HG03064 (cell line): Measurements from ENCODE around the gene ARL14.
"Not testable (repeated sequence)": the region's sequence is repeated elsewhere in the genome, so short reads cannot be mapped to it uniquely, and the experiment has no call there.

ENCODE experiments used
- ATAC-seq: cut with Tn5 transposase; IDR thresholded peaks from one replicate; pipeline ENCODE4 v1.9.1; 2021; ENCODE audit warnings: low read depth; ENCODE audit not compliant: unreplicated experiment

ARL14 gene

DNA sequence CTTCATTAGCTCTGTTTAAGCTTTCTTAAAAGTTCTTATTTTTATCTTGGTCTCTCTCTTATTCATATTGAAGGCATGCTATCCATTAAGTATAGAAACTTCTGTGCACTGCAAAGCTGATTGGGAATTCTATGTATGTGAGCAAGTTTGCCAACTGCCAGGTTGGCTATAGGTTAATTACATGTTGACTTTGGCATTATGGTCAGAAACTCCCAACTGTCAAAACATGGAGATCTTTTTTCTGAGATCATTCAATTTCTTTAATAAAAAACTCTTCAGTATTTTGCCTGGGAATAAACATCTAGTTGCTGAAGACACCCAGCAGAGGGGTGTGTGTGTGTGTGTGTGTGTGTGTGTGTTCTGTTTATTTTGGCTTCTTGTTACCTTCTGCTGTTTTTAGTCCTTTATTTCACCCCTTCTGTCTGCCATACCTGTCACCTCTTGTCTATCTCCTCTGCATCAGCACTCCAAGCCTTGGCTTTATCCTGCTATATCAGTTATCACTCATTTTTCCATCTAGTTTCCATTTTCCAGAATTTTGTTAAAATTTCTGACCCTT is 1.3 kb upstream of the ARL14 start:
- ATAC-seq: no peak

DNA sequence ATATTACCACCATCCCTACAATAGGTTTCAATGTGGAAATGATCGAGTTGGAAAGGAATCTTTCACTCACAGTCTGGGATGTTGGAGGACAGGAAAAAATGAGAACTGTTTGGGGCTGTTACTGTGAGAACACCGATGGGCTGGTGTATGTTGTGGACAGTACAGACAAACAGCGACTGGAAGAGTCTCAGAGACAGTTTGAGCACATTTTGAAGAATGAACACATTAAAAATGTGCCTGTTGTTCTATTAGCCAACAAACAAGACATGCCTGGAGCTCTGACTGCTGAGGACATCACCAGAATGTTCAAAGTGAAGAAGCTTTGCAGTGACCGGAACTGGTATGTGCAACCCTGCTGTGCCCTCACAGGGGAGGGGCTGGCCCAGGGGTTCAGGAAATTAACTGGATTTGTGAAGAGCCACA is 510 bp downstream of the ARL14 start:
- ATAC-seq: no peak

- ATAC-seq: no peak
These were observed 1.4 kb downstream of the ARL14 start for GRCh38 chr3:160678292-160678842.

- ATAC-seq: no peak
These were observed 7.4 kb downstream of the ARL14 start for GRCh38 chr3:160684368-160684740.

- no peak for ATAC-seq
These were observed 8.3 kb downstream of the ARL14 start for GRCh38 chr3:160685144-160685766.

DNA sequence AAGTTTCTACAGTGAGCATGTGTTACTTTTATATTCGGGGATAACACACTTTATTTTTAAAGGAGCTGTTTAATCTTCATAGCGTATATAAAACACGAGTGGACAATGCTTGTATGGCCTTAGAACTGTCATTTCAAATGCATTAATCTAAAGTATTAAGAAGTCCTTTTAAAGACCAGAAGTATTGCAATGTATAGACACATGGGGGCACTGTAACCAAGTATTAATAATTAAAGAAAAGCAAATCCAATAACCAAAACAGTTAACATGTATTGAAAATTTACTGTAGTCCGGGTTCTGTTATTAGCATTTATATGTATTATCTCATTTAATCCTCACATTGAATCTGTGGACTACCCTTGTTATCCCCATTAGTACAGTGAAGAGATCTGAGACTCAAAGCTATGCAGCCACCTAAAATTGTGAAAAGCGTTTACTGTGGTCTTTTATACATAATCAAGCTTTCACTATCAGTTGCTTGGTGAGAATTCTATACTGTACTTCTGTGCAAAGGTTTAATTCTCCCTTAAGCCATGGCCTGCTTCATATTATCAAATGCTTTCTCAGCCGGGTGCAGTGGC is 10.1 kb downstream of the ARL14 start:
- ATAC-seq: no peak

DNA sequence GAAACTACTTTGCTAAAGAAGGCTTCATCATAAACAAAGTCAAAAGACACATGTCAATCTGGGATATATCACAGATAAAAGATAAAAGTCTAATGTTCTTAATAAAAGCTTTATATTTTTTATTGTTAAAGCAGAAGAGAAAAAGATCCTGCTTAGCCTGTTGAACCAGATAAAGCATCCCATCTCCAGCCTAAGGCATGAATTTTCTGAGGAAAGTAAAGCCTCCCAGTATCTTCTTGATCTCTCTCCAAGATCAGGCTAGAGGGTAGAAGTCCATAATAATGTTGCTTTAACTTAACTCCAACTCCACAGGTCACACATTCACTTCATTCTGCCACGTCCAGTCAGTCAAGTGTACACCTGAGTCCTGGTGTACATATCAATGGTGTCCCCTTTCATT is 14.2 kb downstream of the ARL14 start:
- no peak for ATAC-seq

DNA sequence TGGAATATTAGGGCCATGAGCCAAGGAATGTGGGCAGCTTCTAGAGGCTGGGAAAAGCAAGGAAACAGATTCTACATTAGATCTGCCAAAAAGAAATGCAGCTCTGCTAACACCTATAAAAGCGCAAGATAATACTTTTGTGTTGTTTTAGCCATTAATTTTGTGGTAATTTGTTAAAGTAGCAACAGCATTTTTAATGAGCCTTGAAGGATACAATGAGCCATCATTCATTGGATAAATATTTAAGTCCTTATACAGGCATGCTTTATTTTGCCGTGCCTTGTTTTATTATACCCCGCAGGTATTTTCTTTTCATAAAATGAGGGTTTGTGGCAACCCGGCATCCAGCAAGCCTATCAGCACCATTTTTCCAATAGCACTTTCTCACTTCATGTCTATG is 15.0 kb downstream of the ARL14 start:
- ATAC-seq: no peak

- ATAC-seq: no peak
These were observed 16.2 kb downstream of the ARL14 start for GRCh38 chr3:160693191-160693590.

DNA sequence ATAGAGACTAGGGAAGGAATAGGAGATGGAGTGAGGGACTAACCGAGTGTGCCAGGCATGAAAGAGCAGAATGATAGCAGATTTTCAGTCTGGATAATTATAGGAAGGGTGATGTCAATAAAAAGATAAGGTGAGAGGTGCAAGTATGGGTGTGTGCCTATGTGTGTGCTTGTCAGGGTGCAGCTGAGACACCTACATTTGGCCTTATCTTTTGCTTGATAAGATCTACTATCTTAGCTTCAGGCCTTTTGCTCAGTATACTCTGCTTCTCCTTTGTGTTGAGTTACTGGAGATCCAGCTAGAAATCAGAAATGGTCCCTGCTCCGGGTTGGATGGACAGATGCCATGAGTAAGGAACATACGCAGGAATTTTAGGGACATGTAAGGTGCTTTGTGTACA is 17.4 kb downstream of the ARL14 start:
- no peak for ATAC-seq

GRCh38 chr3:160695003-160695402 is 18.0 kb downstream of the ARL14 start:
- no peak for ATAC-seq

DNA sequence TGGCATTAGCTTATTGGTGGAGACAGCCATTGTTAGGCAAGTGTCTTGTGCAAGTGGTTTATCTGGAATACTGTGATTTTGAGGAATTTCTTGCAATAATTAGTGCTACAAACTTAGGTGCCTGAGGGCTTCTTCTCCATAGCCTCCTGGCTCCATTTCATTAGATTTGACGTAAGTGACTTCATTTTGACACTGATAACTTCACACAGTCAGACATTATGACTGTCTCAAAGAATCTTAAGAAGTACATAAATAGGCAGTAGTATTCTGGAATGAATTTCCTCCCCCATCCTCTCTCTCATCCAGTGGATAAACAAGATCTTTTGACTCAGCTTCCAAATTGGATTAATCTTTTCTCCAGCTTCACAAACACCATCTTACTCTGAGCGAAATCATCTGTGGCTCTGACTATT is 19.0 kb downstream of the ARL14 start:
- no peak for ATAC-seq

- no peak for ATAC-seq
These were observed 20.8 kb downstream of the ARL14 start for GRCh38 chr3:160697637-160698380.

DNA sequence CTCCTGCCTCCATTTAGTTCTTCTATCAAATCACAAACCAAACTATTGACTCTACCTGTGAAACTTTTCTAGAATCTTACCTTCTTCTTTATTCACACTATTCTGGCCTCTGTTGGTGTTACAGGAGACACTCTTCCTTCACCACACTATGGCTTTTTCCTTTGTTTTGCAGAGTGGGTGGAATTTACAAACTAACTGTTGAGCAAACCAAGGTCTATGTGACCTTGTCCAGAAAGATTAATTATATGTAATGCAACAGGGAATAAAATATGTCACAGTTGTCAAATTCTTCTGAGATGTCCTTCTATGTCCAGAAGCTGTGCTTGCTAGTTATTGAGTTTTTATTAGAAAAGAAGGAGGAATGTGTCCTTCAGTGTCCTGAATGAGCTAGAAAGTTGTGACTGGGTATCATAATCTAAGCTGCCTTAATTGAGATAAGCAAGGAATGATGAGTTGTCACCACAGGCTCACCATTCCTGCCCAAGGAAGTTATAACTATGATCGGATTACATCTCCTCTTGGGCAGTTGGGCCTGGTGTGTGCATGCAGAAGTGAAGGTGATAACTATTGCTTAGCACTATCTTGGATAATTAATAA is 21.7 kb downstream of the ARL14 start:
- no peak for ATAC-seq

DNA sequence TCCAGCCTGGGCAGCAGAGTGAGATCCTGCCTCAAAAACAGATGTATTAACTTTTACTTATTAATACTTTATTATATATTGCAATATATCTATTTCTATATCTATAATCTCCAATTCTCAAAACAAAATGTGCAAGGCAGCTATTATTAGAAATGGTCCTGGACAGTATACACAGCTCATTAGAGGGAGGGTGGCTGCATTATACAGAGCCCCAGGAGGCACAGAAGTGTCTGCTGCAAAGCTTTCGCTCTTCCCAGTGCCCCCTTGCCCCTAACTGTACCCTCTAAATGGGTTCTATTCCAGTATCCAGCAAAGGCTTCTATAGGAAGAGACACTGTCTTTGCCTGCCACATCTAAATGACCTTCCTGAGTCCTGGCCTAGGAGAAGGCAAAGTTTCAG is 24.5 kb downstream of the ARL14 start:
- no peak for ATAC-seq

- no peak for ATAC-seq
These were observed 25.3 kb downstream of the ARL14 start for GRCh38 chr3:160702290-160702689.

DNA sequence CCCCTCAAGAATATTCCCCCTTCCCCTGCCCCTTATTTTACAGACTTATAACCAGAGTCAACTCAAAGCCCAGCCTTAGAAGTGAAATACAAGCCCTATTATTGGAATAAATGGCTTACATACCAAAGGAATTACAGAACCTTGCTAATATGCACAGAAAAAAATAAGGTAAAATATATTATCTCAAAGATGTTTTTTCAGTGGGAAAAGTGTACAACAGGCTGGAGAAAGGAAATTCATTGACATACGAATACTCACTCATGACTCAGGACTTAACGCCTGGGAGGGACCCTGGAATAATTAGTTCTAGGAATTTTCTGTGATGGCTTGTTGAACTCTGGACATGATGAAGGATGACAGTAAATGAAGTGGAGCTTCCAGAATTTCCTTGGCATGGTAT is 27.0 kb downstream of the ARL14 start:
- ATAC-seq: no peak

GRCh38 chr3:160707187-160707794 is 30.3 kb downstream of the ARL14 start:
- no peak for ATAC-seq

DNA sequence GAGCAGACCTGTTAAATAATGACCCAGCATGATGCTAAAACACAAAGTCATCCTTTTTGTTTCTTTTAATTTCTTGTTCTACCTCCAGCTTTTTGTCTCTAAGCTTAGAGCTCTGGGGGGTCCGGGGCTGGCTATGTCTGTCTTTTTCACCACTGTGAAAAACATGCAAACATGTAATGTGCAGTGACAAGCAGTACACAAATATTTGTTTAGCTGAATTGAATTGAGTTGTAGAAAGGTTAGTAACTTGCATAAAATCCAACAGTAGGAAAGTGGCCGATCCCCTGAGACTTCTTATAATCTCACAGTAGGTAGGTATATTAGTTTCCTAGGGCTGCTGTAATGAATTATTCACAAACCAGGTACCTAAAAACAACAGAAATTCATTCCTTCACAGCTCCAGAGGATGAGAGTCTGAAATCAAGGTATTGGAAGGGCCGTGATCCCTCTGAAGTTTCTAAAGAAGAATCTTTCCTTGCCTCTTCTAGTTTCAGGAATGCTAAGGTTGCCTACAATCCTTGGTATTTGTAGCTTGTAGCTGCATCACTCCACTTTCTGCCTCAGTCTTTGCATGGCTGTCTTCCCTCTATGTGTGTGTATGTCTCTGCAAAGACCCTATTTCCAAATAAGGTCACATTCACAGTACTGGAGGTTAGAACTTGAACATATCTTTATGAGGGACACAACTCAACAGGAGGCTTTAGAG is 32.7 kb downstream of the ARL14 start:
- ATAC-seq: no peak

- not testable (repeated sequence) for ATAC-seq
These were observed 36.2 kb downstream of the ARL14 start for GRCh38 chr3:160713144-160713543.
